ENCODE data around the gene NPAS3.

Gene NPAS3

GRCh38 chr14:33773205-33774030, 834.7 kb downstream of the NPAS3 start:
- no peak for TF ChIP-seq Cebpa-rat (IDR thresholded peaks at IDR 0.05)
- Histone ChIP-seq H3K27ac (no peak overlapping the region), H3K9ac (no peak overlapping the region), H3K4me2 (peak overlapping the region in 9 of 11 experiments; percentile 5 to 52 (median 31); a peak in 8 of 22 replicates), H3K4me1 (peaks cover 8 to 20% (median 15%) of the 10 kb centered on the region in 10 experiments; a peak in 19 of 20 replicates), H3K4me3 (no peak overlapping the region), H3K36me3 (no peaks in the 10 kb centered on the region), H4K20me1 (no peaks in the 10 kb centered on the region), H3K27me3 (no peaks in the 10 kb centered on the region), H3K9me3 (replicated peaks in 1 of 11) (no peaks in the 10 kb centered on the region; a peak in 1 of 22 replicates)

GRCh38 chr14:33774161-33774560, 835.5 kb downstream of the NPAS3 start:
- Histone ChIP-seq H3K9me3 (replicated peaks in 1 of 11) (no peaks in the 10 kb centered on the region; a peak in 1 of 22 replicates), H3K4me2 (no peak overlapping the region), H3K27ac (no peak overlapping the region), H3K36me3 (no peaks in the 10 kb centered on the region), H3K9ac (no peak overlapping the region), H3K4me3 (no peak overlapping the region), H3K4me1 (peaks cover under 1 to 12% (median 9%) of the 10 kb centered on the region in 10 experiments; a peak in 14 of 20 replicates), H3K27me3 (no peaks in the 10 kb centered on the region), H4K20me1 (no peaks in the 10 kb centered on the region)
- no peak for TF ChIP-seq Cebpa-rat (IDR thresholded peaks at IDR 0.05)

- H3K9ac ChIP-seq: no peak overlapping the region
- H3K4me1 ChIP-seq: peaks cover 0 to 11% (median 9%) of the 10 kb centered on the region in 10 experiments; a peak in 13 of 20 replicates
- H3K4me2 ChIP-seq: peak overlapping the region in 1 of 11 experiments; percentile 12; a peak in 1 of 22 replicates
- no peak for TF ChIP-seq Cebpa-rat (IDR thresholded peaks at IDR 0.05)
- no peaks in the 10 kb centered on the region for H3K27me3 ChIP-seq
- no peak overlapping the region for H3K4me3 ChIP-seq
- no peaks in the 10 kb centered on the region for H4K20me1 ChIP-seq
- H3K27ac ChIP-seq: no peak overlapping the region
- H3K36me3 ChIP-seq: no peaks in the 10 kb centered on the region
- no peaks in the 10 kb centered on the region; a peak in 1 of 22 replicates for H3K9me3 ChIP-seq (replicated peaks in 1 of 11)
These were observed 836.2 kb downstream of the NPAS3 start for GRCh38 chr14:33774723-33775470.

- Histone ChIP-seq H3K36me3 (no peaks in the 10 kb centered on the region), H3K27me3 (no peaks in the 10 kb centered on the region), H3K9ac (no peak overlapping the region), H3K4me2 (no peak overlapping the region), H3K9me3 (replicated peaks in 1 of 11) (no peaks in the 10 kb centered on the region; a peak in 1 of 22 replicates), H3K4me1 (peaks cover 0 to 11% (median 9%) of the 10 kb centered on the region in 10 experiments; a peak in 13 of 20 replicates), H3K27ac (no peak overlapping the region), H3K4me3 (no peak overlapping the region), H4K20me1 (no peaks in the 10 kb centered on the region)
- TF ChIP-seq Cebpa-rat (IDR thresholded peaks at IDR 0.05): no peak
These were observed 838.2 kb downstream of the NPAS3 start for GRCh38 chr14:33776871-33777270.

- H3K4me1 ChIP-seq: peaks cover 0 to 11% (median 9%) of the 10 kb centered on the region in 10 experiments; a peak in 13 of 20 replicates
- H3K27me3 ChIP-seq: no peaks in the 10 kb centered on the region
- no peaks in the 10 kb centered on the region for H4K20me1 ChIP-seq
- no peaks in the 10 kb centered on the region; a peak in 1 of 22 replicates for H3K9me3 ChIP-seq (replicated peaks in 1 of 11)
- no peak for TF ChIP-seq Cebpa-rat (IDR thresholded peaks at IDR 0.05)
- H3K4me3 ChIP-seq: no peak overlapping the region
- H3K4me2 ChIP-seq: no peak overlapping the region
- H3K27ac ChIP-seq: no peak overlapping the region
- H3K9ac ChIP-seq: no peak overlapping the region
- no peaks in the 10 kb centered on the region for H3K36me3 ChIP-seq
These were observed 839.0 kb downstream of the NPAS3 start for GRCh38 chr14:33777681-33778080.

- no peak overlapping the region for H3K27ac ChIP-seq
- no peaks in the 10 kb centered on the region for H4K20me1 ChIP-seq
These were observed 841.4 kb downstream of the NPAS3 start for GRCh38 chr14:33780035-33780434.

GRCh38 chr14:33781236-33781635, 842.6 kb downstream of the NPAS3 start:
- H4K20me1 ChIP-seq: no peaks in the 10 kb centered on the region
- TF ChIP-seq Cebpa-rat (IDR thresholded peaks at IDR 0.05): no peak
- H3K27me3 ChIP-seq: no peaks in the 10 kb centered on the region
- H3K9me3 ChIP-seq (replicated peaks in 1 of 11): no peaks in the 10 kb centered on the region
- no peak overlapping the region for H3K9ac ChIP-seq
- H3K27ac ChIP-seq: no peak overlapping the region
- H3K4me2 ChIP-seq: no peak overlapping the region
- H3K4me3 ChIP-seq: no peak overlapping the region
- H3K36me3 ChIP-seq: no peaks in the 10 kb centered on the region
- no peaks in the 10 kb centered on the region for H3K4me1 ChIP-seq

More at GRCh38 chr14:33780035-33780434, 841.4 kb downstream of the NPAS3 start:
- Histone ChIP-seq H3K4me2 (no peak overlapping the region), H3K9me3 (replicated peaks in 1 of 11) (no peaks in the 10 kb centered on the region), H3K36me3 (no peaks in the 10 kb centered on the region), H3K4me1 (no peaks in the 10 kb centered on the region), H3K9ac (no peak overlapping the region), H3K27me3 (no peaks in the 10 kb centered on the region), H3K4me3 (no peak overlapping the region)
- no peak for TF ChIP-seq Cebpa-rat (IDR thresholded peaks at IDR 0.05)

- no peaks in the 10 kb centered on the region for H3K27me3 ChIP-seq
- H3K4me1 ChIP-seq: no peaks in the 10 kb centered on the region
- no peak for TF ChIP-seq Cebpa-rat (IDR thresholded peaks at IDR 0.05)
These were observed 844.2 kb downstream of the NPAS3 start for GRCh38 chr14:33782923-33783322.

GRCh38 chr14:33786091-33786825, 847.6 kb downstream of the NPAS3 start:
- no peak for TF ChIP-seq Cebpa-rat (IDR thresholded peaks at IDR 0.05)
- peaks cover 4 to 6% (median 5%) of the 10 kb centered on the region in 10 experiments; a peak in 16 of 20 replicates for H3K4me1 ChIP-seq
- no peak overlapping the region for H3K27ac ChIP-seq
- H3K9ac ChIP-seq: no peak overlapping the region
- H4K20me1 ChIP-seq: no peaks in the 10 kb centered on the region
- H3K9me3 ChIP-seq (replicated peaks in 1 of 11): no peaks in the 10 kb centered on the region
- H3K27me3 ChIP-seq: no peaks in the 10 kb centered on the region
- H3K36me3 ChIP-seq: no peaks in the 10 kb centered on the region
- no peak overlapping the region for H3K4me2 ChIP-seq
- H3K4me3 ChIP-seq: no peak overlapping the region

More at GRCh38 chr14:33782923-33783322, 844.2 kb downstream of the NPAS3 start:
- Histone ChIP-seq H3K9me3 (replicated peaks in 1 of 11) (no peaks in the 10 kb centered on the region), H3K4me3 (no peak overlapping the region), H3K9ac (no peak overlapping the region), H3K27ac (no peak overlapping the region), H3K36me3 (no peaks in the 10 kb centered on the region), H4K20me1 (no peaks in the 10 kb centered on the region), H3K4me2 (no peak overlapping the region)

All from BLaER1 treated with 17β-estradiol and CSF1 and Interleukin-3, amounts not matched to agents 10 nM and 100 nM (cell line).